Measurements from ENCODE around the gene CACNB1. TPM values are rescaled to one million over a fixed set of nuclear protein-coding genes. Genes with fewer than 3 reads are reported as not detected.

CACNB1 gene
- polyA plus RNA-seq, 4 donors, result 8.5 to 10.7 (median 9.2) TPM

GRCh38 chr17:39155654-39156053, 41.8 kb downstream of the CACNB1 start:
- no peak for DNase-seq (ENCODE audit: low read depth in 4 of 4, low spot score in 3 of 4)

GRCh38 chr17:39153599-39154051, 43.8 kb downstream of the CACNB1 start:
- DNase-seq (ENCODE audit: low read depth in 4 of 4, low spot score in 3 of 4), result peak; percentile 85 to 87 (median 86)

GRCh38 chr17:39151943-39152818, 45.3 kb downstream of the CACNB1 start:
- DNase-seq (ENCODE audit: low read depth in 4 of 4, low spot score in 3 of 4), result no peak

- no peak for DNase-seq (ENCODE audit: low read depth in 4 of 4, low spot score in 3 of 4)
Measured at GRCh38 chr17:39151150-39151942, 46.1 kb downstream of the CACNB1 start, which contains the start of gene PLXDC1. TSS of gene PLXDC1 (minus strand) at chr17:39151637. CDS start at chr17:39151437, 200 bp downstream.

- DNase-seq (ENCODE audit: low read depth in 4 of 4, low spot score in 3 of 4), result no peak
Measured at GRCh38 chr17:39150795-39151149, 46.7 kb downstream of the CACNB1 start.

GRCh38 chr17:39150104-39150634, 47.3 kb downstream of the CACNB1 start:
- DNase-seq (ENCODE audit: low read depth in 4 of 4, low spot score in 3 of 4), result no peak

- no peak for DNase-seq (ENCODE audit: low read depth in 4 of 4, low spot score in 3 of 4)
Measured at GRCh38 chr17:39147221-39148185, 50.0 kb downstream of the CACNB1 start.

GRCh38 chr17:39146273-39146672, 51.2 kb downstream of the CACNB1 start:
- DNase-seq (ENCODE audit: low read depth in 4 of 4, low spot score in 3 of 4), result no peak

- DNase-seq (ENCODE audit: low read depth in 4 of 4, low spot score in 3 of 4), result no peak
Measured at GRCh38 chr17:39145143-39145542, 52.3 kb downstream of the CACNB1 start.

- no peak for DNase-seq (ENCODE audit: low read depth in 4 of 4, low spot score in 3 of 4)
Measured at GRCh38 chr17:39144416-39144840, 53.0 kb downstream of the CACNB1 start.

- DNase-seq (ENCODE audit: low read depth in 4 of 4, low spot score in 3 of 4), result no peak
Measured at GRCh38 chr17:39143552-39144093, 53.8 kb downstream of the CACNB1 start.

- no peak for DNase-seq (ENCODE audit: low read depth in 4 of 4, low spot score in 3 of 4)
Measured at GRCh38 chr17:39141915-39142664, 55.4 kb downstream of the CACNB1 start.

- no peak for DNase-seq (ENCODE audit: low read depth in 4 of 4, low spot score in 3 of 4)
Measured at GRCh38 chr17:39141294-39141693, 56.2 kb downstream of the CACNB1 start.

GRCh38 chr17:39139561-39139960, 57.9 kb downstream of the CACNB1 start:
- no peak for DNase-seq (ENCODE audit: low read depth in 4 of 4, low spot score in 3 of 4)

GRCh38 chr17:39139161-39139511, 58.3 kb downstream of the CACNB1 start:
- DNase-seq (ENCODE audit: low read depth in 4 of 4, low spot score in 3 of 4), result no peak

GRCh38 chr17:39138431-39139160, 58.9 kb downstream of the CACNB1 start:
- DNase-seq (ENCODE audit: low read depth in 4 of 4, low spot score in 3 of 4), result no peak

GRCh38 chr17:39134878-39135277, 62.6 kb downstream of the CACNB1 start:
- no peak for DNase-seq (ENCODE audit: low read depth in 4 of 4, low spot score in 3 of 4)

- DNase-seq (ENCODE audit: low read depth in 4 of 4, low spot score in 3 of 4), result no peak
Measured at GRCh38 chr17:39132192-39132610, 65.3 kb downstream of the CACNB1 start.

Data from right renal pelvis (tissue), 4 donors.